ENCODE results near the gene CCDC47.

Gene CCDC47

GRCh38 chr17:63785556-63785955 is 12.2 kb upstream of the CCDC47 start:
- DNase-seq (ENCODE audit: low spot score) = peak; percentile 58

- no peak for DNase-seq (ENCODE audit: low spot score)
These were observed 10.1 kb upstream of the CCDC47 start for GRCh38 chr17:63783522-63783921.

GRCh38 chr17:63780928-63781327 is 7.5 kb upstream of the CCDC47 start:
- DNase-seq (ENCODE audit: low spot score) = no peak

- peak; percentile 13 for DNase-seq (ENCODE audit: low spot score)
These were observed 7.1 kb upstream of the CCDC47 start for GRCh38 chr17:63780507-63780906.

GRCh38 chr17:63775420-63775819 is 2.0 kb upstream of the CCDC47 start:
- DNase-seq (ENCODE audit: low spot score) = no peak

GRCh38 chr17:63774969-63775265 is 1.5 kb upstream of the CCDC47 start:
- DNase-seq (ENCODE audit: low spot score) = peak; percentile 28

GRCh38 chr17:63774141-63774968 is 958 bp upstream of the CCDC47 start, which contains the start of gene DDX42:
TSS of gene DDX42 (plus strand) at chr17:63774170. CDS start at chr17:63787050, 12,880 bp downstream.
- peak; percentile 59 for DNase-seq (ENCODE audit: low spot score)

- DNase-seq (ENCODE audit: low spot score) = peak; percentile 31
These were observed 561 bp downstream of the CCDC47 start for GRCh38 chr17:63772801-63773271.

- peak; percentile 20 for DNase-seq (ENCODE audit: low spot score)
These were observed 5.0 kb downstream of the CCDC47 start for GRCh38 chr17:63768433-63768832.

- no peak for DNase-seq (ENCODE audit: low spot score)
These were observed 6.6 kb downstream of the CCDC47 start for GRCh38 chr17:63766754-63767153.

- no peak for DNase-seq (ENCODE audit: low spot score)
These were observed 8.7 kb downstream of the CCDC47 start for GRCh38 chr17:63764716-63765115.

GRCh38 chr17:63762161-63763078 is 11.0 kb downstream of the CCDC47 start:
- DNase-seq (ENCODE audit: low spot score) = no peak

GRCh38 chr17:63760771-63761539 is 12.4 kb downstream of the CCDC47 start:
- DNase-seq (ENCODE audit: low spot score) = no peak

GRCh38 chr17:63758428-63758827 is 15.0 kb downstream of the CCDC47 start:
- DNase-seq (ENCODE audit: low spot score) = no peak

- DNase-seq (ENCODE audit: low spot score) = no peak
These were observed 19.4 kb downstream of the CCDC47 start for GRCh38 chr17:63754046-63754445.

- DNase-seq (ENCODE audit: low spot score) = no peak
These were observed 20.2 kb downstream of the CCDC47 start for GRCh38 chr17:63753215-63753614.

GRCh38 chr17:63752707-63753106 is 20.7 kb downstream of the CCDC47 start:
- no peak for DNase-seq (ENCODE audit: low spot score)

GRCh38 chr17:63751806-63752205 is 21.6 kb downstream of the CCDC47 start:
- no peak for DNase-seq (ENCODE audit: low spot score)

GRCh38 chr17:63741408-63742173 is 31.8 kb downstream of the CCDC47 start, which contains the start of gene STRADA:
TSS of gene STRADA (minus strand) at chr17:63741799. CDS start at chr17:63728369, 13,430 bp downstream.
- peak; percentile 99 for DNase-seq (ENCODE audit: low spot score)

- no peak for DNase-seq (ENCODE audit: low spot score)
These were observed 32.3 kb downstream of the CCDC47 start for GRCh38 chr17:63741143-63741407.

- DNase-seq (ENCODE audit: low spot score) = peak; percentile 27
These were observed 32.8 kb downstream of the CCDC47 start for GRCh38 chr17:63740464-63741142.

Measured in kidney tubule cell (primary cell).